ENCODE results near the gene ADAMTSL5. TPM values are rescaled to one million over a fixed set of nuclear protein-coding genes. Genes with fewer than 3 reads are reported as not detected.

ADAMTSL5 gene
- total and polyA plus RNA-seq, 2 of the 13 experiments (the other 11 are each of a cell fraction or from before 2014, with no cell fraction given) = 0.60 to 2.7 TPM

DNA sequence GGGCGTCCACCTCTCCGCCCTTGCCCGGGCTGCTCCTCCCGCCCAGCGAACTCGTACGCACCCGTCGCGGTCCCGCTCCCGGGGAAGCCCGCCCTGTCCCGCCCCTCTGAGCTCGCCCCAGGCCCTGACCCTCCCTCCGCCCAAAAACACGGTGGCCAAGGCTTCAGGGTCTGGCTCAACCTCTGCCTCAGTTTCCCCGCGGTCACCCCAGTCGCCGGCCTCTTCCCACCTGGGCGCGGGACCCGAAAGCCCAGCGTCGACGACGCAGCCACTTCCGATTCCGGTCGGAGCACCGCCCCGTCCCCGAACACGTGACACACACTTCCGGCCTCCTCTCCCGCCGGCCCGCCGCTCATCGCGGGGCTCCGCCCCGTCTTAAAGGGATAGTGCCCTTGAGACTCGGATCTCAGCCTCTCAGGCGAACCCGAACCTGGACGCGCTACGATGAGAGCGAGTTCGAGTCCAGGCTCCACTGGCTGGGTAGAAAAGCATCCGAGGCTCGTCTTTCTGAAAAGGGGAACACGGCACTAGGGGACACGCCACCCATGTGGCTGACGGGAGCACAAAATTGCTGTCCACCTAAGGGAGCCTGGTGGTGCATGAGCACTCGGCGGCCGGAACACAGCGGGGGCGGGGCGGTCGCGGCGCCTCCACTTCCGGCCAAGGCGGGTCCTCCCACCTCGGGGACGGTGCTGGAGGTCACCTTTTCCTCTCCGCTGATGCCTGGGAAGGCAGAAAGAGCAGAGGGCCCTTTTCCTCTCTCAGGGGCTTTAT is 33.7 kb downstream of the ADAMTSL5 start, which contains the start of gene C19orf25 (continued):
- TF ChIP-seq, protein P1, sequence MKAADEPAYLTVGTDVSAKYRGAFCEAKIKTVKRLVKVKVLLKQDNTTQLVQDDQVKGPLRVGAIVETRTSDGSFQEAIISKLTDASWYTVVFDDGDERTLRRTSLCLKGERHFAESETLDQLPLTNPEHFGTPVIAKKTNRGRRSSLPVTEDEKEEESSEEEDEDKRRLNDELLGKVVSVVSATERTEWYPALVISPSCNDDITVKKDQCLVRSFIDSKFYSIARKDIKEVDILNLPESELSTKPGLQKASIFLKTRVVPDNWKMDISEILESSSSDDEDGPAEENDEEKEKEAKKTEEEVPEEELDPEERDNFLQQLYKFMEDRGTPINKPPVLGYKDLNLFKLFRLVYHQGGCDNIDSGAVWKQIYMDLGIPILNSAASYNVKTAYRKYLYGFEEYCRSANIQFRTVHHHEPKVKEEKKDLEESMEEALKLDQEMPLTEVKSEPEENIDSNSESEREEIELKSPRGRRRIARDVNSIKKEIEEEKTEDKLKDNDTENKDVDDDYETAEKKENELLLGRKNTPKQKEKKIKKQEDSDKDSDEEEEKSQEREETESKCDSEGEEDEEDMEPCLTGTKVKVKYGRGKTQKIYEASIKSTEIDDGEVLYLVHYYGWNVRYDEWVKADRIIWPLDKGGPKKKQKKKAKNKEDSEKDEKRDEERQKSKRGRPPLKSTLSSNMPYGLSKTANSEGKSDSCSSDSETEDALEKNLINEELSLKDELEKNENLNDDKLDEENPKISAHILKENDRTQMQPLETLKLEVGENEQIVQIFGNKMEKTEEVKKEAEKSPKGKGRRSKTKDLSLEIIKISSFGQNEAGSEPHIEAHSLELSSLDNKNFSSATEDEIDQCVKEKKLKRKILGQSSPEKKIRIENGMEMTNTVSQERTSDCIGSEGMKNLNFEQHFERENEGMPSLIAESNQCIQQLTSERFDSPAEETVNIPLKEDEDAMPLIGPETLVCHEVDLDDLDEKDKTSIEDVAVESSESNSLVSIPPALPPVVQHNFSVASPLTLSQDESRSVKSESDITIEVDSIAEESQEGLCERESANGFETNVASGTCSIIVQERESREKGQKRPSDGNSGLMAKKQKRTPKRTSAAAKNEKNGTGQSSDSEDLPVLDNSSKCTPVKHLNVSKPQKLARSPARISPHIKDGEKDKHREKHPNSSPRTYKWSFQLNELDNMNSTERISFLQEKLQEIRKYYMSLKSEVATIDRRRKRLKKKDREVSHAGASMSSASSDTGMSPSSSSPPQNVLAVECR (CRISPR knock-in tag; IDR thresholded peaks at IDR 0.05; ENCODE audit: borderline replicate concordance) = peak; percentile 84; the same call in 1 of the 2 replicates
- no peak for TF ChIP-seq MBD4 (IDR thresholded peaks at IDR 0.05; ENCODE audit: borderline replicate concordance, low read length)
- TF ChIP-seq MATR3 (CRISPR knock-in tag; IDR thresholded peaks at IDR 0.05) = no peak
- no peak for TF ChIP-seq ZNF546 (CRISPR knock-in tag; conservative IDR thresholded peaks at IDR 0.05)
- TF ChIP-seq ZNF350 (CRISPR knock-in tag; IDR thresholded peaks at IDR 0.05; ENCODE audit: borderline replicate concordance, low read depth) = peak; percentile 75; the same call in 1 of the 2 replicates
- no peak; the same call in 1 of the 2 replicates for TF ChIP-seq CBX5 (CRISPR knock-in tag; IDR thresholded peaks at IDR 0.05; ENCODE audit: borderline replicate concordance)
- TF ChIP-seq, protein P2, sequence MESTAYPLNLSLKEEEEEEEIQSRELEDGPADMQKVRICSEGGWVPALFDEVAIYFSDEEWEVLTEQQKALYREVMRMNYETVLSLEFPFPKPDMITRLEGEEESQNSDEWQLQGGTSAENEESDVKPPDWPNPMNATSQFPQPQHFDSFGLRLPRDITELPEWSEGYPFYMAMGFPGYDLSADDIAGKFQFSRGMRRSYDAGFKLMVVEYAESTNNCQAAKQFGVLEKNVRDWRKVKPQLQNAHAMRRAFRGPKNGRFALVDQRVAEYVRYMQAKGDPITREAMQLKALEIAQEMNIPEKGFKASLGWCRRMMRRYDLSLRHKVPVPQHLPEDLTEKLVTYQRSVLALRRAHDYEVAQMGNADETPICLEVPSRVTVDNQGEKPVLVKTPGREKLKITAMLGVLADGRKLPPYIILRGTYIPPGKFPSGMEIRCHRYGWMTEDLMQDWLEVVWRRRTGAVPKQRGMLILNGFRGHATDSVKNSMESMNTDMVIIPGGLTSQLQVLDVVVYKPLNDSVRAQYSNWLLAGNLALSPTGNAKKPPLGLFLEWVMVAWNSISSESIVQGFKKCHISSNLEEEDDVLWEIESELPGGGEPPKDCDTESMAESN (CRISPR knock-in tag; conservative IDR thresholded peaks at IDR 0.05) = peak; percentile 63
- TF ChIP-seq EHMT2 (IDR thresholded peaks at IDR 0.05; ENCODE audit: borderline replicate concordance, low read depth, low read length) = no peak
- no peak for TF ChIP-seq HNRNPL (IDR thresholded peaks at IDR 0.05; ENCODE audit: low read depth, low read length)
- TF ChIP-seq, protein P3, sequence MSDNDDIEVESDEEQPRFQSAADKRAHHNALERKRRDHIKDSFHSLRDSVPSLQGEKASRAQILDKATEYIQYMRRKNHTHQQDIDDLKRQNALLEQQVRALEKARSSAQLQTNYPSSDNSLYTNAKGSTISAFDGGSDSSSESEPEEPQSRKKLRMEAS (IDR thresholded peaks at IDR 0.05) = peak; percentile 96
- peak; percentile 56; the same call in 1 of the 2 replicates for TF ChIP-seq SNAPC2 (CRISPR knock-in tag; IDR thresholded peaks at IDR 0.05)
- peak; percentile 16; the same call in 1 of the 2 replicates for TF ChIP-seq ZNF652 (CRISPR knock-in tag; IDR thresholded peaks at IDR 0.05; ENCODE audit: borderline replicate concordance, low read depth)
- TF ChIP-seq, protein P4, sequence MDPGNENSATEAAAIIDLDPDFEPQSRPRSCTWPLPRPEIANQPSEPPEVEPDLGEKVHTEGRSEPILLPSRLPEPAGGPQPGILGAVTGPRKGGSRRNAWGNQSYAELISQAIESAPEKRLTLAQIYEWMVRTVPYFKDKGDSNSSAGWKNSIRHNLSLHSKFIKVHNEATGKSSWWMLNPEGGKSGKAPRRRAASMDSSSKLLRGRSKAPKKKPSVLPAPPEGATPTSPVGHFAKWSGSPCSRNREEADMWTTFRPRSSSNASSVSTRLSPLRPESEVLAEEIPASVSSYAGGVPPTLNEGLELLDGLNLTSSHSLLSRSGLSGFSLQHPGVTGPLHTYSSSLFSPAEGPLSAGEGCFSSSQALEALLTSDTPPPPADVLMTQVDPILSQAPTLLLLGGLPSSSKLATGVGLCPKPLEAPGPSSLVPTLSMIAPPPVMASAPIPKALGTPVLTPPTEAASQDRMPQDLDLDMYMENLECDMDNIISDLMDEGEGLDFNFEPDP (CRISPR knock-in tag; conservative IDR thresholded peaks at IDR 0.05) = no peak
- TF ChIP-seq ZMYM3 (CRISPR knock-in tag; IDR thresholded peaks at IDR 0.05) = peak; percentile 98
- TF ChIP-seq AHR (CRISPR knock-in tag; IDR thresholded peaks at IDR 0.05) = no peak
- peak; percentile 66; the same call in 1 of the 2 replicates for TF ChIP-seq ZNF547 (CRISPR knock-in tag; IDR thresholded peaks at IDR 0.05)
- peak; percentile 71; the same call in 1 of the 2 replicates for TF ChIP-seq ZNF460 (CRISPR knock-in tag; IDR thresholded peaks at IDR 0.05; ENCODE audit: borderline replicate concordance)
- TF ChIP-seq ZNF761 (CRISPR knock-in tag; conservative IDR thresholded peaks at IDR 0.05) = peak; percentile 58; the same call in 1 of the 2 replicates
- no peak for TF ChIP-seq MTF2 (CRISPR knock-in tag; IDR thresholded peaks at IDR 0.05; ENCODE audit: borderline replicate concordance)
- TF ChIP-seq, protein P5, sequence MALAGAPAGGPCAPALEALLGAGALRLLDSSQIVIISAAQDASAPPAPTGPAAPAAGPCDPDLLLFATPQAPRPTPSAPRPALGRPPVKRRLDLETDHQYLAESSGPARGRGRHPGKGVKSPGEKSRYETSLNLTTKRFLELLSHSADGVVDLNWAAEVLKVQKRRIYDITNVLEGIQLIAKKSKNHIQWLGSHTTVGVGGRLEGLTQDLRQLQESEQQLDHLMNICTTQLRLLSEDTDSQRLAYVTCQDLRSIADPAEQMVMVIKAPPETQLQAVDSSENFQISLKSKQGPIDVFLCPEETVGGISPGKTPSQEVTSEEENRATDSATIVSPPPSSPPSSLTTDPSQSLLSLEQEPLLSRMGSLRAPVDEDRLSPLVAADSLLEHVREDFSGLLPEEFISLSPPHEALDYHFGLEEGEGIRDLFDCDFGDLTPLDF (CRISPR knock-in tag; IDR thresholded peaks at IDR 0.05) = peak; percentile 67; the same call in 1 of the 2 replicates

Data from HepG2 (cell line).